HEK293 (cell line): ENCODE data around the gene TXNDC2.
A peak's percentile ranks its signal among the peaks of the same experiment; 100 is the strongest.

Experiments
- CTCF ChIA-PET: fragments of 350-600 bp; formaldehyde crosslinking; extraction: SDS; loops from one replicate; lab custom pipeline; 2021; ENCODE audit warnings: antibody characterized with exemption; lab: Yijun Ruan, JAX
- POLR2A ChIA-PET: fragments of 300-600 bp; formaldehyde crosslinking; extraction: SDS; loops from one replicate; lab custom pipeline; 2020; ENCODE audit warnings: antibody characterized with exemption, inconsistent platforms; lab: Yijun Ruan, JAX
- H3K27ac ChIP-seq: fragments of 200-500 bp; sonication (Bioruptor generic); 2 replicates; pipeline ENCODE4 v1.5.1; 2014; ENCODE audit warnings: low read depth, low read length, control low read depth, inconsistent platforms; ENCODE audit errors: extremely low read depth
- H3K36me3 ChIP-seq, 2 experiments: fragments of 200-500 bp in 1 of 2; sonication (Bioruptor generic) in 1 of 2; 1 replicate in 1 of 2; 2 replicates in 1 of 2; pipeline ENCODE4 v1.5.1; 2014 to 2017; ENCODE audit warnings: inconsistent platforms in 2 of 2, low read length in 2 of 2; ENCODE audit not compliant: control insufficient read depth in 2 of 2, insufficient read depth in 1 of 2
- H3K4me1 ChIP-seq: fragments of 200-500 bp; sonication (Bioruptor generic); 2 replicates; pipeline ENCODE4 v1.5.1; 2014; ENCODE audit warnings: mild to moderate bottlenecking, low read length, inconsistent platforms; ENCODE audit not compliant: control insufficient read depth, insufficient read depth
- H3K4me3 ChIP-seq: 2 replicates; pipeline ENCODE4 v1.5.1; 2011; ENCODE audit warnings: low read depth, mild to moderate bottlenecking, control low read depth, low read length, moderate library complexity
- H3K9me3 ChIP-seq: fragments of 200-500 bp; sonication (Bioruptor generic); 2 replicates; pipeline ENCODE4 v1.5.1; 2014; ENCODE audit warnings: low read depth, low read length, inconsistent platforms; ENCODE audit not compliant: control insufficient read depth, insufficient read depth
- GFI1B ChIP-seq: fragments of 450-650 bp; formaldehyde crosslinking; IDR thresholded peaks from 2 replicates; pipeline ENCODE4 v1.5.1; 2016; ENCODE audit warnings: missing biosample characterization, missing genetic modification characterization
- MYNN ChIP-seq: fragments of 450-650 bp; formaldehyde crosslinking; IDR thresholded peaks from 2 replicates; pipeline ENCODE4 v1.5.1; 2016; ENCODE audit warnings: missing biosample characterization, missing genetic modification characterization, borderline replicate concordance
- PRDM6 ChIP-seq: fragments of 450-650 bp; formaldehyde crosslinking; IDR thresholded peaks from 2 replicates; pipeline ENCODE4 v1.5.1; 2017; ENCODE audit warnings: missing biosample characterization, missing genetic modification characterization
- ZBTB7A ChIP-seq: fragments of 450-650 bp; formaldehyde crosslinking; IDR thresholded peaks from 2 replicates; pipeline ENCODE4 v1.5.1; 2016; ENCODE audit warnings: low read depth, missing biosample characterization, missing genetic modification characterization
- ZFHX2 ChIP-seq: fragments of 450-650 bp; formaldehyde crosslinking; conservative IDR thresholded peaks from 2 replicates; pipeline ENCODE4 v1.5.1; 2016; ENCODE audit warnings: missing biosample characterization, missing genetic modification characterization
- ZNF132 ChIP-seq: fragments of 450-650 bp; formaldehyde crosslinking; IDR thresholded peaks from 2 replicates; pipeline ENCODE4 v1.5.1; 2017; ENCODE audit warnings: missing biosample characterization, missing genetic modification characterization, borderline replicate concordance
- ZNF239 ChIP-seq: fragments of 450-650 bp; formaldehyde crosslinking; IDR thresholded peaks from 2 replicates; pipeline ENCODE4 v1.5.1; 2016; ENCODE audit warnings: missing biosample characterization, missing genetic modification characterization
- ZNF24 ChIP-seq: fragments of 450-650 bp; formaldehyde crosslinking; IDR thresholded peaks from 2 replicates; pipeline ENCODE4 v1.5.1; 2016; ENCODE audit warnings: missing biosample characterization, missing genetic modification characterization
- ZNF292 ChIP-seq: fragments of 450-650 bp; formaldehyde crosslinking; IDR thresholded peaks from 2 replicates; pipeline ENCODE4 v1.5.1; 2016; ENCODE audit warnings: low read depth, missing biosample characterization, missing genetic modification characterization, borderline replicate concordance
- ZNF311 ChIP-seq: fragments of 450-650 bp; formaldehyde crosslinking; IDR thresholded peaks from 2 replicates; pipeline ENCODE4 v1.5.1; 2017; ENCODE audit warnings: missing biosample characterization, missing genetic modification characterization, borderline replicate concordance
- ZNF366 ChIP-seq: fragments of 450-650 bp; formaldehyde crosslinking; conservative IDR thresholded peaks from 2 replicates; pipeline ENCODE4 v1.5.1; 2016; ENCODE audit warnings: missing biosample characterization, missing genetic modification characterization
- ZNF37A ChIP-seq: fragments of 450-650 bp; IDR thresholded peaks from 2 replicates; pipeline ENCODE4 v1.5.1; 2018; ENCODE audit warnings: missing biosample characterization, missing genetic modification characterization
- ZNF404 ChIP-seq: fragments of 450-650 bp; formaldehyde crosslinking; IDR thresholded peaks from 2 replicates; pipeline ENCODE4 v1.5.1; 2017; ENCODE audit warnings: missing biosample characterization, missing genetic modification characterization
- ZNF426 ChIP-seq: fragments of 450-650 bp; formaldehyde crosslinking; IDR thresholded peaks from 2 replicates; pipeline ENCODE4 v1.5.1; 2017; ENCODE audit warnings: missing biosample characterization, missing genetic modification characterization, mild to moderate bottlenecking, inconsistent platforms, moderate library complexity
- ZNF473 ChIP-seq: fragments of 450-650 bp; formaldehyde crosslinking; IDR thresholded peaks from 2 replicates; pipeline ENCODE4 v1.5.1; 2017; ENCODE audit warnings: missing biosample characterization, missing genetic modification characterization
- ZNF488 ChIP-seq: fragments of 450-650 bp; formaldehyde crosslinking; IDR thresholded peaks from 2 replicates; pipeline ENCODE4 v1.5.1; 2016; ENCODE audit warnings: missing biosample characterization, missing genetic modification characterization
- ZNF548 ChIP-seq: fragments of 450-650 bp; formaldehyde crosslinking; IDR thresholded peaks from 2 replicates; pipeline ENCODE4 v1.5.1; 2016; ENCODE audit warnings: missing biosample characterization, missing genetic modification characterization
- ZNF549 ChIP-seq: fragments of 450-650 bp; IDR thresholded peaks from 2 replicates; pipeline ENCODE4 v1.5.1; 2018; ENCODE audit warnings: missing biosample characterization, missing genetic modification characterization, mild to moderate bottlenecking, inconsistent platforms, moderate library complexity
- ZNF561 ChIP-seq: fragments of 450-650 bp; IDR thresholded peaks from 2 replicates; pipeline ENCODE4 v1.5.1; 2018; ENCODE audit warnings: missing biosample characterization, missing genetic modification characterization, borderline replicate concordance
- ZNF571 ChIP-seq: fragments of 450-650 bp; formaldehyde crosslinking; IDR thresholded peaks from 2 replicates; pipeline ENCODE4 v1.5.0; 2017; ENCODE audit warnings: missing biosample characterization, missing genetic modification characterization
- ZNF596 ChIP-seq: fragments of 450-650 bp; IDR thresholded peaks from 2 replicates; pipeline ENCODE4 v1.5.0; 2018; ENCODE audit warnings: missing biosample characterization, mild to moderate bottlenecking, missing genetic modification characterization, moderate library complexity
- ZNF629 ChIP-seq: fragments of 450-650 bp; formaldehyde crosslinking; IDR thresholded peaks from 2 replicates; pipeline ENCODE4 v1.5.1; 2017; ENCODE audit warnings: missing biosample characterization, missing genetic modification characterization
- ZNF776 ChIP-seq: fragments of 450-650 bp; formaldehyde crosslinking; IDR thresholded peaks from 2 replicates; pipeline ENCODE4 v1.5.0; 2017; ENCODE audit warnings: missing biosample characterization, missing genetic modification characterization, borderline replicate concordance
- ZNF785 ChIP-seq: fragments of 450-650 bp; formaldehyde crosslinking; IDR thresholded peaks from 2 replicates; pipeline ENCODE4 v1.5.1; 2016; ENCODE audit warnings: missing biosample characterization, missing genetic modification characterization
- ZSCAN30 ChIP-seq: fragments of 450-650 bp; IDR thresholded peaks from 2 replicates; pipeline ENCODE4 v1.5.1; 2018; ENCODE audit warnings: missing biosample characterization, mild to moderate bottlenecking, missing genetic modification characterization, moderate library complexity
- TF ChIP-seq, protein P1 (sequence below): fragments of 450-650 bp; formaldehyde crosslinking; IDR thresholded peaks from 2 replicates; pipeline ENCODE4 v1.5.1; 2016; ENCODE audit warnings: missing biosample characterization, missing genetic modification characterization

The TXNDC2 gene

GRCh38 chr18:9922592-9923311, 37.0 kb downstream of the TXNDC2 start:
- Histone ChIP-seq H3K36me3 (no peaks in the 10 kb centered on the region), H3K27ac (no peak overlapping the region), H3K4me3 (no peak overlapping the region), H3K9me3 (no peaks in the 10 kb centered on the region), H3K4me1 (peaks cover 53% of the 10 kb centered on the region)
- no peak for TF ChIP-seq ZSCAN30 (tag by site-specific recombination)
- no peak for TF ChIP-seq ZNF24
- no peak for TF ChIP-seq MYNN (tag by site-specific recombination)
- no peak for TF ChIP-seq ZBTB7A (tag by site-specific recombination)
- POLR2A ChIA-PET, result interaction anchor here (3.8 kb wide), 1 partner anchor 9 kb away, joined by 22 read pairs; the partner anchor contains the start of gene VAPA
- CTCF ChIA-PET, result interaction anchor here (0.6 to 0.7 kb wide), 2 partner anchors 139 to 344 kb away, joined by 3 to 5 read pairs; no protein-coding TSS in a partner anchor

DNA sequence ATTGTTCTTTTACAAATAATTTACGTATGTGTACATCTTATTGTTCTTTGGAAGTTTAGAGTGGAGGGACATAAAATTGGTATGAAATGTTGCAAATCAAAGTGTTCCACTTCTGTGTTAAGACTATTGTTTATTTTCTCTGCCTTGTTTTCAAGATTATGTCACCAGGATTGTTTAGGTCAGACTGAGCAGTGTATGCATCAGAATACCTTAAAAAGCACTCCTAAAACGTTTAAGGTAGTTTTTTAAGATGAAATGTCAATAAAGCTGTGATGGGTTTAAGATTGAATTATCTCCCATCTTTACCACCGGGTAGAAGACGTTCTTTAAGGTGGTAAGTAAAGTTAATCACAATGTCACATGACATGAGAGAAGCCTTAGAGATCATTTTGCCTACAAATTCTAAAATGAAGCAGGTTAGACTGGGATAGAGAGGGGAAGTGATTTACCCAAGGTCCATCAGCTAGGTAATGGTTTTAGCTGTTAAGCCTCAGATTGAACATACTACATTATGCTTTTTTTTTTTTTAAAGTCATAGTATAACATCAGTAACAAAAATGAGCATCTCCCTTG, 38.7 kb downstream of the TXNDC2 start:
- CTCF ChIA-PET, result interaction anchor here (0.7 kb wide), 1 partner anchor 125 kb away, joined by 4 read pairs; no protein-coding TSS in a partner anchor
- POLR2A ChIA-PET, result interaction anchor here (3.8 kb wide), 1 partner anchor 10 kb away, joined by 22 read pairs; the partner anchor contains the start of gene VAPA
- peaks cover 54% of the 10 kb centered on the region for H3K4me1 ChIP-seq
- no peaks in the 10 kb centered on the region for H3K36me3 ChIP-seq
- no peak overlapping the region for H3K4me3 ChIP-seq
- H3K27ac ChIP-seq, result no peak overlapping the region
- TF ChIP-seq ZNF37A (tag by site-specific recombination), result no peak
- peak; percentile 64 for TF ChIP-seq ZNF629 (tag by site-specific recombination)
- TF ChIP-seq ZFHX2 (tag by site-specific recombination), result no peak
- no peak for TF ChIP-seq ZNF311 (tag by site-specific recombination)
- peak; percentile 56 for TF ChIP-seq PRDM6
- TF ChIP-seq ZNF571 (tag by site-specific recombination), result no peak
- no peak for TF ChIP-seq ZNF596 (tag by site-specific recombination)
- no peak for TF ChIP-seq ZNF549 (tag by site-specific recombination)
- no peak for TF ChIP-seq ZNF292 (tag by site-specific recombination)
- no peak for TF ChIP-seq GFI1B
- H3K9me3 ChIP-seq, result no peaks in the 10 kb centered on the region

GRCh38 chr18:9925369-9925768, 39.6 kb downstream of the TXNDC2 start:
- Histone ChIP-seq H3K9me3 (no peaks in the 10 kb centered on the region), H3K4me1 (peaks cover 52% of the 10 kb centered on the region), H3K27ac (no peak overlapping the region), H3K36me3 (no peaks in the 10 kb centered on the region), H3K4me3 (no peak overlapping the region)
- ChIA-PET CTCF (no interaction called here), POLR2A (interaction anchor here (2.3 kb wide), 1 partner anchor 12 kb away, joined by 10 read pairs; the partner anchor contains the start of gene VAPA)
- TF ChIP-seq ZNF776 (tag by site-specific recombination) (no peak), ZNF132 (tag by site-specific recombination) (no peak), PRDM6 (no peak), ZNF561 (tag by site-specific recombination) (no peak), ZNF239 (tag by site-specific recombination) (no peak), ZNF488 (tag by site-specific recombination) (no peak), ZNF548 (tag by site-specific recombination) (no peak), ZNF404 (tag by site-specific recombination) (no peak), ZNF473 (tag by site-specific recombination) (no peak), ZNF426 (tag by site-specific recombination) (no peak), ZNF785 (tag by site-specific recombination) (no peak), ZNF366 (no peak)
- TF ChIP-seq, protein P1, sequence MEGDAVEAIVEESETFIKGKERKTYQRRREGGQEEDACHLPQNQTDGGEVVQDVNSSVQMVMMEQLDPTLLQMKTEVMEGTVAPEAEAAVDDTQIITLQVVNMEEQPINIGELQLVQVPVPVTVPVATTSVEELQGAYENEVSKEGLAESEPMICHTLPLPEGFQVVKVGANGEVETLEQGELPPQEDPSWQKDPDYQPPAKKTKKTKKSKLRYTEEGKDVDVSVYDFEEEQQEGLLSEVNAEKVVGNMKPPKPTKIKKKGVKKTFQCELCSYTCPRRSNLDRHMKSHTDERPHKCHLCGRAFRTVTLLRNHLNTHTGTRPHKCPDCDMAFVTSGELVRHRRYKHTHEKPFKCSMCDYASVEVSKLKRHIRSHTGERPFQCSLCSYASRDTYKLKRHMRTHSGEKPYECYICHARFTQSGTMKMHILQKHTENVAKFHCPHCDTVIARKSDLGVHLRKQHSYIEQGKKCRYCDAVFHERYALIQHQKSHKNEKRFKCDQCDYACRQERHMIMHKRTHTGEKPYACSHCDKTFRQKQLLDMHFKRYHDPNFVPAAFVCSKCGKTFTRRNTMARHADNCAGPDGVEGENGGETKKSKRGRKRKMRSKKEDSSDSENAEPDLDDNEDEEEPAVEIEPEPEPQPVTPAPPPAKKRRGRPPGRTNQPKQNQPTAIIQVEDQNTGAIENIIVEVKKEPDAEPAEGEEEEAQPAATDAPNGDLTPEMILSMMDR, result no peak
